Lung (tissue), 12 donors: Measurements from ENCODE around the gene MYBPH. TPM values are rescaled to one million over a fixed set of nuclear protein-coding genes. Genes with fewer than 3 reads are reported as not detected.
A peak's percentile ranks its signal among the peaks of the same experiment; 100 is the strongest.

Experiments used
- ATAC-seq: fragments of 200-7000 bp; cut with Tn5 transposase; one replicate; pipeline ENCODE4 v1.9.1; 2020; ENCODE audit warnings: moderate number of reproducible peaks; ENCODE audit not compliant: insufficient read depth, low FRiP score
- DNase-seq, 3 donors: peaks; one replicate each; pipeline ENCODE4 v3.0.0-alpha.2; 2013 to 2017
- H3K27ac ChIP-seq, 2 donors: one replicate each; pipeline ENCODE4 v1.5.1; 2013; ENCODE audit warnings: mild to moderate bottlenecking in 2 of 2, moderate library complexity in 2 of 2, control low read depth in 1 of 2, inconsistent platforms in 1 of 2, low read depth in 1 of 2, low read length in 1 of 2
- H3K27me3 ChIP-seq, 3 donors: one replicate each; pipeline ENCODE4 v1.5.1; 2013; ENCODE audit warnings: low read length in 2 of 3; ENCODE audit not compliant: control insufficient read depth in 3 of 3, insufficient read depth in 3 of 3
- H3K36me3 ChIP-seq, 4 donors: one replicate each; pipeline ENCODE4 v1.5.1; 2013; ENCODE audit warnings: low read length in 4 of 4, mild to moderate bottlenecking in 1 of 4, moderate library complexity in 1 of 4; ENCODE audit not compliant: control insufficient read depth in 4 of 4, insufficient read depth in 4 of 4
- H3K4me1 ChIP-seq, 5 donors: one replicate each; pipeline ENCODE4 v1.5.1; 2013; ENCODE audit warnings: low read length in 5 of 5, mild to moderate bottlenecking in 2 of 5, moderate library complexity in 1 of 5; ENCODE audit not compliant: control insufficient read depth in 5 of 5, insufficient read depth in 5 of 5
- H3K4me3 ChIP-seq: one replicate; pipeline ENCODE4 v1.5.1; 2013; ENCODE audit warnings: mild to moderate bottlenecking, control low read depth, moderate library complexity
- H3K9ac ChIP-seq, 2 donors: one replicate each; pipeline ENCODE4 v1.5.1; 2013; ENCODE audit warnings: low read length in 2 of 2, control low read depth in 1 of 2; ENCODE audit not compliant: insufficient read depth in 1 of 2
- H3K9me3 ChIP-seq, 4 donors: one replicate each; pipeline ENCODE4 v1.5.1; 2013; ENCODE audit warnings: low read length in 3 of 4, mild to moderate bottlenecking in 1 of 4, moderate library complexity in 1 of 4; ENCODE audit not compliant: control insufficient read depth in 4 of 4, insufficient read depth in 3 of 4
- WGBS, 2 donors: extraction: QIAGEN DNeasy Blood & Tissue Kit; methylation state at CpG; one replicate each; pipeline ENCODE4 v1.1.7; 2013; 5-methylcytosine and 5-hydroxymethylcytosine counted together
- polyA plus RNA-seq, 2 donors: library from polyadenylated mRNA; stranded (reverse); fragments of 200-250 nt; gene quantifications; one replicate each; pipeline ENCODE4 v1.2.1, GENCODE V29; 2013
- total RNA-seq, 2 donors: library from RNA; depleted of rRNA in 1 of 2; stranded (reverse); fragments of >200 nt in 1 of 2; gene quantifications; one replicate each; pipeline ENCODE4 v1.2.1, GENCODE V29; 2014 to 2021
- TF ChIP-seq, protein P1 (sequence below): IDR thresholded peaks from 2 replicates; pipeline ENCODE4 v1.5.1; 2012; ENCODE audit warnings: mild to moderate bottlenecking; ENCODE audit errors: control extremely low read depth, extremely low read depth
- donor health status: control.
- donor health status: control.
- donor health status: Bipolar disorder and iron deficiency.
- donor health status: healthy.
- donor health status: DM: yes; HTN: yes; CAD: no.

The MYBPH gene
- total and polyA plus RNA-seq, 4 donors: 0.16 to 0.41 TPM; not detected in 2

DNA sequence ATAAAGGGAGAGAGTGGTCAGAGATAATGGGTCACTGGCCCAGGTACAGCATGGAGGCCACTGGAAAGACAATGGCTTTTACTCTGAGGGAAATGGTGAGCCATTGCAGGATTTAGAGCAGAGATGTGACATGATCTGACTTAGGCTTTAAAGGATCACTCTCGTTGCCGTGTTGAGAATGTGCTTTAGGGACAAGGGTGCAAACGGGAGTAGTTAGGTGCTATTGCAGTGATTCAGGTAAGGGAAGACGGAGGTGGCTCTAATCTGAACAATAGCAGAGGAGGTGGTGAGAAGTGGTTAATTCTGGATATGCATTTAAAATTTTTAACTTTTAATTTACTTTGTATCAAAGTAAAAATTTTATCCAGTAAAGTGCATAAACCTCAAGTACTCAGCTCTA, 38.3 kb downstream of the MYBPH start:
- TF ChIP-seq, protein P1, sequence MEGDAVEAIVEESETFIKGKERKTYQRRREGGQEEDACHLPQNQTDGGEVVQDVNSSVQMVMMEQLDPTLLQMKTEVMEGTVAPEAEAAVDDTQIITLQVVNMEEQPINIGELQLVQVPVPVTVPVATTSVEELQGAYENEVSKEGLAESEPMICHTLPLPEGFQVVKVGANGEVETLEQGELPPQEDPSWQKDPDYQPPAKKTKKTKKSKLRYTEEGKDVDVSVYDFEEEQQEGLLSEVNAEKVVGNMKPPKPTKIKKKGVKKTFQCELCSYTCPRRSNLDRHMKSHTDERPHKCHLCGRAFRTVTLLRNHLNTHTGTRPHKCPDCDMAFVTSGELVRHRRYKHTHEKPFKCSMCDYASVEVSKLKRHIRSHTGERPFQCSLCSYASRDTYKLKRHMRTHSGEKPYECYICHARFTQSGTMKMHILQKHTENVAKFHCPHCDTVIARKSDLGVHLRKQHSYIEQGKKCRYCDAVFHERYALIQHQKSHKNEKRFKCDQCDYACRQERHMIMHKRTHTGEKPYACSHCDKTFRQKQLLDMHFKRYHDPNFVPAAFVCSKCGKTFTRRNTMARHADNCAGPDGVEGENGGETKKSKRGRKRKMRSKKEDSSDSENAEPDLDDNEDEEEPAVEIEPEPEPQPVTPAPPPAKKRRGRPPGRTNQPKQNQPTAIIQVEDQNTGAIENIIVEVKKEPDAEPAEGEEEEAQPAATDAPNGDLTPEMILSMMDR: no peak
- 94% methylated on average over 4 of the region's 4 CpGs for WGBS, 2 donors
- ATAC-seq (no peak), DNase-seq (no peak)
- H3K9me3 ChIP-seq: no peaks in the 10 kb centered on the region
- H3K4me3 ChIP-seq: no peak overlapping the region
- H3K27ac ChIP-seq: no peak overlapping the region
- peaks cover 0 to 2% (median 0%) of the 10 kb centered on the region in 3 donors for H3K27me3 ChIP-seq
- no peaks in the 10 kb centered on the region for H3K36me3 ChIP-seq
- no peak overlapping the region for H3K9ac ChIP-seq
- H3K4me1 ChIP-seq: peaks cover 0 to 7% (median 0%) of the 10 kb centered on the region in 5 donors

DNA sequence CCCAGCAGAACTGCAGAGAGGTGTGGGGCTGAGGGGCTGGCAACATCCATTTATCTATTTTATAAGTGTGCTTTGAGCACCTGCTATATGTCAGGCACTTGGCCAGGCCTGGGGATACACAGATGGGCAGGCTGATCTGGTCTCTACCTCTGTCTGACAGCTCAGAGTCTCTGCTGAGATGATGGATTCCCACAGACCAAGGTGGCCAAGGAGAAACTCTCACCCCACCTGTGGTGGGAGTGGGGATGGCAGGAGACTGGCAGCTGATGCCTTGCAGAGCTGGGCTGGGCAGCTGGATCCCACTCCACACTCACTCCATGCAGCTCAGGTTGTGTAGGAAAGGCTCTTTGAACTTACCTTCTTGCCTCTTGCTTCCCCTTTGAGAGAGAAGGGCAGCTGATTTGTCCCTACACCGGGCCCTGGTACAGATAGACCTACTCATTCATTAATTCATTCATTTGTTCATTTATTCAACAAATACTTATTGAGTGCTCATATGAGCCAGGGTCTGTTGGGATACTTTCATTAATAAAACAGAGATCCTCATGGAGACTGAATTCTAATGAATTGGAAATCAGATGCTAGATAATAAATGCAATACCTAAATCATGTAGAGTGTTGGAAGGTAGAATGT, 39.1 kb downstream of the MYBPH start:
- DNase-seq: no peak
- Histone ChIP-seq H3K4me1 (peaks cover 0 to 7% (median 0%) of the 10 kb centered on the region in 5 donors), H3K27ac (no peak overlapping the region), H3K27me3 (peaks cover 0 to 2% (median 0%) of the 10 kb centered on the region in 3 donors), H3K9me3 (no peaks in the 10 kb centered on the region), H3K36me3 (no peaks in the 10 kb centered on the region), H3K9ac (no peak overlapping the region), H3K4me3 (no peak overlapping the region)
- no peak for ATAC-seq
- TF ChIP-seq, protein P1: no peak
- WGBS, 2 donors: 95 to 96% methylated on average over 1 of the region's 1 CpG

DNA sequence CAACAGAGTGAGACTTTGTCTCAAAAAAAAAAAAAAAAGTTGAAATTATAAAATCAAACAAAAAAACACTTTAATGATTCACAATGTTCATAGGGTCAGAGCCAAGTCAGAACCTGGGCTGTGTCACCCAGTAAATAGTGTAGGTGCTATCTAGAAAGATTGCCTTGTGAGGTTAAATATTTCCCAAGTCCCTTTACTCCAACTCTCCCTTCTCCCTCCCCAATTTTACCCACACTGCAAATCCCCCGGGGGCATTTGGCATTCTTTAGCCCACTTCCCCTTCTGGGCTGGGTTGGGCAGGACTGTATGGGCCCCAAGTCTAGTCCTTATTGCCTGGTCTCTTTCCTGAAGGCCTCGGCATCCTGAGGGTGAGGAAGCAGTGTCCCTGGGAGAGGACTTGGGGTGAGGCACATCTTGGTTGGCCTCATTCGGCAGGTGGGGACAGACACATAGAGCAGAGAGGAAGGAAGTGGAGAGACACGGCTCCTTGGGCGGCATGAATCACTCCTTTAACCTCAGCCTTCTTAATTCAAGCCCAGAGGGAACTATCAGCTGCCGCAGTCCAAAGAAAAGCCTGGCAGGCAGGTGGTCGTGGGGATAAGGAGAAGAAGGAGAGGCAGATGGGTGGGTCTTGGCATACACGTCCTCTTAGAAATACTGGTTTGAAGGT, 39.9 kb downstream of the MYBPH start:
- TF ChIP-seq, protein P1: no peak
- H3K4me3 ChIP-seq: no peak overlapping the region
- ATAC-seq: peak; percentile 8
- H3K9me3 ChIP-seq: no peaks in the 10 kb centered on the region
- no peaks in the 10 kb centered on the region for H3K36me3 ChIP-seq
- no peak for DNase-seq
- H3K27ac ChIP-seq: no peak overlapping the region
- peaks cover 0 to 2% (median 0%) of the 10 kb centered on the region in 3 donors for H3K27me3 ChIP-seq
- H3K9ac ChIP-seq: no peak overlapping the region
- 16 to 34% methylated on average over 8 of the region's 8 CpGs for WGBS, 2 donors
- H3K4me1 ChIP-seq: peaks cover 0 to 3% (median 0%) of the 10 kb centered on the region in 5 donors
